Right lung (tissue), 10 donors: ENCODE results near the gene SYCP1. TPM values are rescaled to one million over a fixed set of nuclear protein-coding genes. Genes with fewer than 3 reads are reported as not detected.
A peak's percentile ranks its signal among the peaks of the same experiment; 100 is the strongest.
"Not testable (repeated sequence)": the region's sequence is repeated elsewhere in the genome, so short reads cannot be mapped to it uniquely, and the experiment has no call there.

Source experiments
- DNase-seq, 2 donors: peaks; one replicate each; pipeline ENCODE4 v3.0.0-alpha.2; 2013
- long read RNA-seq, 8 donors: transcript quantifications; one replicate each; lab custom pipeline, GENCODE V29; 2026
- polyA plus RNA-seq, 5 donors: library from polyadenylated mRNA; unstranded; fragments of 120-200 nt; gene quantifications; one replicate each; pipeline versions ENCODE4 v1.2.1 to v1.2.3, GENCODE V29; 2013; ENCODE audit warnings: inconsistent platforms in 1 of 5, low replicate concordance in 1 of 5; ENCODE audit not compliant: insufficient read length in 5 of 5, insufficient read depth in 1 of 5

SYCP1 gene, protein sequence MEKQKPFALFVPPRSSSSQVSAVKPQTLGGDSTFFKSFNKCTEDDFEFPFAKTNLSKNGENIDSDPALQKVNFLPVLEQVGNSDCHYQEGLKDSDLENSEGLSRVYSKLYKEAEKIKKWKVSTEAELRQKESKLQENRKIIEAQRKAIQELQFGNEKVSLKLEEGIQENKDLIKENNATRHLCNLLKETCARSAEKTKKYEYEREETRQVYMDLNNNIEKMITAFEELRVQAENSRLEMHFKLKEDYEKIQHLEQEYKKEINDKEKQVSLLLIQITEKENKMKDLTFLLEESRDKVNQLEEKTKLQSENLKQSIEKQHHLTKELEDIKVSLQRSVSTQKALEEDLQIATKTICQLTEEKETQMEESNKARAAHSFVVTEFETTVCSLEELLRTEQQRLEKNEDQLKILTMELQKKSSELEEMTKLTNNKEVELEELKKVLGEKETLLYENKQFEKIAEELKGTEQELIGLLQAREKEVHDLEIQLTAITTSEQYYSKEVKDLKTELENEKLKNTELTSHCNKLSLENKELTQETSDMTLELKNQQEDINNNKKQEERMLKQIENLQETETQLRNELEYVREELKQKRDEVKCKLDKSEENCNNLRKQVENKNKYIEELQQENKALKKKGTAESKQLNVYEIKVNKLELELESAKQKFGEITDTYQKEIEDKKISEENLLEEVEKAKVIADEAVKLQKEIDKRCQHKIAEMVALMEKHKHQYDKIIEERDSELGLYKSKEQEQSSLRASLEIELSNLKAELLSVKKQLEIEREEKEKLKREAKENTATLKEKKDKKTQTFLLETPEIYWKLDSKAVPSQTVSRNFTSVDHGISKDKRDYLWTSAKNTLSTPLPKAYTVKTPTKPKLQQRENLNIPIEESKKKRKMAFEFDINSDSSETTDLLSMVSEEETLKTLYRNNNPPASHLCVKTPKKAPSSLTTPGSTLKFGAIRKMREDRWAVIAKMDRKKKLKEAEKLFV
- polyA plus RNA-seq = under 1 TPM; 0.21 to 0.39 (median 0.23) TPM
- long read RNA-seq, donor 1, partial matches to known transcripts = 43 of 43 reads
- long read RNA-seq, donor 1, other reads (novel, unspliced or antisense) = 0 of 43 reads
- long read RNA-seq, donor 2 = 0 reads
- long read RNA-seq, donor 3 = 0 reads
- long read RNA-seq, donor 4 = 0 reads
- long read RNA-seq, donor 5, partial matches to known transcripts = 25 of 25 reads
- long read RNA-seq, donor 5, other reads (novel, unspliced or antisense) = 0 of 25 reads
- long read RNA-seq, donor 6 = 0 reads
- long read RNA-seq, donor 7 = 0 reads
- long read RNA-seq, donor 8 = 0 reads

- DNase-seq = peak in 1 of 2 donors; percentile 2
Observed at GRCh38 chr1:114854693-114855320, at the start of gene SYCP1. Gene SYCP1 (plus strand): TSS chr1:114854863. CDS start chr1:114855465, 602 bp downstream.

- DNase-seq = no peak
Observed at GRCh38 chr1:114819869-114820268, 34.8 kb upstream of the SYCP1 start.

GRCh38 chr1:114820392-114820791, 34.3 kb upstream of the SYCP1 start:
- no peak for DNase-seq

DNA sequence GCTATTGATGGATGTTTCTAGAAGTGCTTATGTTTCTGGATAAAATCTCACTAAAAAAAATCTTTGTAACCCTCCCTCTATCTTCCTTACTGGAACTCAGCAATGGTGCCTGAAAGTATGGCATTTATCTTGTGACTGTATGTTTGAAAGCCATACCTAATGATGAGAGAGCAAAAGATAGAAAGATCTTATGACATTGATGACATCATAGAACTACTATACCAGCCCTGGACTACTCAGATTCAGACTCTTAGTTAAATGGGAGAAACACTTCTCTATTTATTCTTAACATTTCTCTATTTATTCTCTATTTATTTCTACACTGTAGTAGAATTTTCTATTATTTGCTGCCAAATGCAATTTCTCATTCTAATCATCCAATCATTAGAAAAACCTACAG, 32.7 kb upstream of the SYCP1 start:
- no peak for DNase-seq

DNA sequence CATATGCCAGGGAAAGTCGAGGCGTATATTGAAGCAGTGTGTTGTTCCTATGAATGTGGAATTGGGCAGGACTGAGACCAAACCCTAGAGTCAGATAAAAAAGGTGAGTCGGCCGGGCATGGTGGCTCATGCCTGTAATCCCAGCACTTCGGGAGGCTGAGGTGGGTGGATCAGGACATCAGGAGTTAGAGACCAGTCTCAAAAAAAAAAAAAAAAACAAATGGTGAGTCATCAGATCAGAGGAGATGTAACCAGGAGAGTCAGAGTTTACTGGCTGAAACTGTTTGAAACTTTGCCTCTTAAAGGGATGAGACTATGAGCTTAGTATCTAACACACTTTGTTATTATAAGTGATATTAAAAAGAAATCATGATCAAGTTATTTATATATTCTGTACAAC, 26.4 kb upstream of the SYCP1 start:
- no peak for DNase-seq

DNA sequence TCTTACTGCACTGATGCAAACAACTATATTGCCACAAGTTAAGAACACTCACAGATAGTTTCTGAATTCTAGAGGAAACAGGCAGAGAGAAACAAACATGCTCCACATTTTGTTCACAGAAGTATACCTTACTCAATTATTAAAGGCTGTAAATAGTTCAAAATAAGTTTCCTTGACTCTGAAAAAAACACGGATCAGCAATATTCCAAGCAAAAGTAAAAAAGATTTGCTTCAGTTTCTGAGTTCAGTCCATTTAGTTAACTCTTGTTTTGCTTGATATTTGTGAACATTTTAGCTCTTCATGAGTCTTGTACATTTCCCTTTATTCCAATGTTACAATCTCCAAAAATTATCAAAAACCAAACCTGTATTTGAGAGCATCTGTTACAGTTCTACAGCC, 24.6 kb upstream of the SYCP1 start:
- DNase-seq = not testable (repeated sequence)

GRCh38 chr1:114831276-114831994, 23.2 kb upstream of the SYCP1 start:
- DNase-seq = no peak

- DNase-seq = no peak
Observed at GRCh38 chr1:114832057-114832456, 22.6 kb upstream of the SYCP1 start.

DNA sequence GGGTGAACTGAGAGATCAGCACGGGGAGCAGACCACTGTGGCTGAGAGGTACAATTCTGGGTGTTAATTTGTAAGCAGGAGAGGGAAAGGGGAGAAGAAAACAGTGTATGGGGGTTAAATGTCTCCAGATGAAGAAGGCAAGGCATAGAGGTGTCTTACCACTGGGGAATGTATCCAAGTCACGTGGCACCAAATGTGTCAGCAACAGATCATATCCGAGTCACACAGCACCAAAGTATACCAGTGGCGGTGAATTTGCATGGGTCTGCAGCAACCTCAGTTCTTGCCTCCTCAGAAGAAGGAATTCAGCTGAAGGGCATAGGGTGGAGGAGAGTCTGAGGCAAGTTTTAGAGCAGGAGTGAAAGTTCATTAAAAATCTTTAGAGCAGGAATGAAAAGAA, 21.2 kb upstream of the SYCP1 start:
- no peak for DNase-seq

DNA sequence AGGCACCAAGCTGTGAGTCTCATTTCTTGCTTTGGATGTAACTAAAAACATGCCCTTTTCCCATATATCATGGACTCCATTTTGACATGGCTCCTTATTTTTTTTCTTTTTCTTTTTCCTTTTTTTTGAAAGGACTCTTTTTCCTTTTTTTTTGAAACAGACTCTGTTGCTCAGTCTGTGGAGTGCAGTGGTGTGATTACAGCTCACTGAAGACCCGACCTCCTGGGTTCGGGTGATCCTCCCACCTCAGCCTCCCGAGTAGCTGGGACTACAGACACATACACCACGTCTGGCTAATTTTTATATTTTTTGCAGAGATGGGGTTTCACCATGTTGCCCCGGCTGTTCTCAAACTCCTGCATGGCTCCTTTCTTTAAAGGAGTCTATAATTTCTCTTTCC, 10.4 kb upstream of the SYCP1 start:
- no peak for DNase-seq

GRCh38 chr1:114853584-114853983, 1.1 kb upstream of the SYCP1 start:
- DNase-seq = no peak

- DNase-seq = no peak
Observed at GRCh38 chr1:114861384-114861783, 6.7 kb downstream of the SYCP1 start.

- no peak for DNase-seq
Observed at GRCh38 chr1:114892194-114892918, 37.7 kb downstream of the SYCP1 start.

DNA sequence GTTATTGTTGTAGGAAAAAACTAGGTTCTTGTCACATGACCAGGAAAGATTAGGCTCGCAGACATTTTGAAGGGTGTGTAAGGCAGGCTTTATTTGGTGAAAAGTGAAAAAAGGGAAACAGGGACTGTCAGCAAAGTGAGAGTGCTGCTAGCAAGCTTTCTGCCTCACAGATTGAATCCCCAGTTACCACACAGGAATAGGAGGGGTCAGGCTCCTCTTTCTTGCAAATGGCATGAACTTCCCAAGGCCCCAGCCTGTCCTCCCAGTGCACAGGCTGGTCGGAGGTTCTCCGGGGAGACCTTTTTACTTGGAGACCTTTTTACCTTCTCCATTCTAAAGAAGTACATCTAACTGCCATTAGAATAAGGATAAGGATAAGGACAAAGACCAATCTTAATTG, 42.1 kb downstream of the SYCP1 start:
- no peak for DNase-seq

GRCh38 chr1:114901814-114902213, 47.2 kb downstream of the SYCP1 start:
- no peak for DNase-seq

DNA sequence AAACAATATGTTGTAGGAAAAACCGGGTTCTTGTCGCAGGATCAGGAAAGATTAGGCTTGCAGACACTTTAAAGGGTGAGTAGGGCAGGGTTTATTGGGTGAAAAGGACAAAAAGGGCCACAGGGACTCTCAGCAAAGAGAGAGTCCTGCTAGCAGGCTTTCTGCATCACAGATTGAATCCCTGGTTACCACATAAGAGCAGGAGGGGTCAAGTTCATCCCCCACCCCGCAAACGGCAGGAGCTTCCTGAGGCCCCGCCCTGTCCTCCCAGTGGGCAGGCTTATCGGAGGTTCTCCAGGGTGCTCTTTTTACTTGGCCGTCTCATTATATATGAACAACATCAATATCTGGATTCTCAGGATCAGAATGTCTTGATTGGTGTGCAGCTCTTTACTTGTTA, 47.7 kb downstream of the SYCP1 start:
- no peak for DNase-seq

DNA sequence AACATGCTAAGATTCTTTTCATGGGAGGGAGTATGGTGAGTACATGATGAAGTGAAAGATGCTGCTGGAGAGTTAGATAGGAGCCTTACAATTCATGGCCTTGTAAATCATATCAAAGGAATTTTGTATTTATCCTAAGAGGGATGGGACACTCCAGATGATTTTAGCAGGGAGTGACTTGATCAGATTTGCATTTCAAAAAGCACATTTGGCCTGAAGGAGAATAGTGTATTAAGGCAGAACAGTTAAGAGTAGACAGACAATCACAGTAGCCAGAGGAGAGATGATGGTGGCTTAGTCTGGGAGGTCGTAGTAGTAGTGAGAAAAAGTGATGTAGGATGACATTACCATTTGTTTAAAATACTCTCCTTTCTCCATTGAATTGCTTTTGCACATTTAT, 48.8 kb downstream of the SYCP1 start:
- no peak for DNase-seq

DNA sequence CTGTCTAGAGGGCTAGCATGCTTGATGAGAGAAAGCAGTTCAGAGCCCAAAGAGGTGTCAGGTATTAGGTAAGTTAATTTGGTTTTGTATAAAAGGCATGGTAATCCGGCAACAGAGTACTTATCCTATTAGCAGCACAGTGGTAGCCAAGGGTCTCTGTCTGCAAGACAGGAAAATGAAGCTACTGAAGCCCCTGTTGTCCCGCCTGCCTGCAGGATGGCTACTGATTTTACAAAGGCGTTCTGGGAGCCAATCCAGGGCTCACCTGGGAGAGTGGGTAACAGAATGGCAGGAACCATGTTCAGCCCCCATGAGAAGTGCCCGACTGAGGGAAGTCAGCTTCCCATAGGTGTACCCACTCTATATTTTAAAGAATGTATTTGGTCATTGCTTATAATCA, 61.1 kb downstream of the SYCP1 start:
- not testable (repeated sequence) for DNase-seq

GRCh38 chr1:114926607-114927006, 71.9 kb downstream of the SYCP1 start:
- no peak for DNase-seq

DNA sequence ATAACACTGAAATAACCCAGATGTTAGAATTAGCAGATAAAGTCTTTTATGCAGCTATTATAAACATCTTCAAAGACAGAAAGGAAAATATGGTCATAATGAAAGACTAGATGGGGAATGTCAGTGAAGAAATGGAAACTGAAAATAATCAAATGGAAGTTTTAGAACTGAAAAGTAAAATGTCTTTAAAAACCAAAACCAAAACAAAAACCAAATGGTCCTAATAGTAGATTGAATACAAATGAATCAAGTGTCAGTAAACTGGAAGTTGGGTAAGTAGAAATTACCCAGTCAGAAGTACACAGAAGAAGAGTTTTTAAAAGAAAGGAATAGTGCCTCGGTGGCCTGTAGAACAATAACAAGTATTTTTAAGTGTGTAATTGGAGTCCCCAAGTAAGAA, 72.7 kb downstream of the SYCP1 start:
- no peak for DNase-seq
